GM12872 (cell line): Measurements from ENCODE around the gene DDX55.

Source experiments
- CTCF ChIP-seq: IDR thresholded peaks from 3 replicates; pipeline ENCODE4 v1.5.1; 2011; ENCODE audit warnings: low read depth, mild to moderate bottlenecking, low read length, moderate library complexity; ENCODE audit not compliant: insufficient read depth

The DDX55 gene

GRCh38 chr12:123601602-123602489 is at the start of gene DDX55:
Gene DDX55, plus strand, starts transcription at chr12:123602099. Its CDS starts 50 bp downstream, at chr12:123602149.
- peak; percentile 36; the same call in 2 of the 3 replicates for TF ChIP-seq CTCF

GRCh38 chr12:123559468-123559867 is 42.4 kb upstream of the DDX55 start:
- no peak for TF ChIP-seq CTCF

GRCh38 chr12:123571343-123571813 is 30.5 kb upstream of the DDX55 start:
- TF ChIP-seq CTCF: no peak

- TF ChIP-seq CTCF: no peak
Observed at GRCh38 chr12:123572391-123572790, 29.5 kb upstream of the DDX55 start.

GRCh38 chr12:123573870-123574269 is 28.0 kb upstream of the DDX55 start:
- no peak for TF ChIP-seq CTCF

GRCh38 chr12:123576611-123577010 is 25.3 kb upstream of the DDX55 start:
- no peak for TF ChIP-seq CTCF

- no peak for TF ChIP-seq CTCF
Observed at GRCh38 chr12:123578243-123578642, 23.7 kb upstream of the DDX55 start.
